LHCN-M2 (cell line): ENCODE results near the gene HPS1. TPM values are rescaled to one million over a fixed set of nuclear protein-coding genes. Genes with fewer than 3 reads are reported as not detected.

ENCODE experiments used
- DNase-seq: peaks from one replicate; pipeline ENCODE4 v3.0.0-alpha.2; 2012; ENCODE audit warnings: low read depth
- total RNA-seq: library from RNA; depleted of rRNA; stranded (reverse); fragments of >200 nt; gene quantifications from 2 replicates; pipeline ENCODE4 v1.2.3, GENCODE V29; 2014

The HPS1 gene
- total RNA-seq, 1 experiment from 2014 or later, result 46.0 TPM

DNA sequence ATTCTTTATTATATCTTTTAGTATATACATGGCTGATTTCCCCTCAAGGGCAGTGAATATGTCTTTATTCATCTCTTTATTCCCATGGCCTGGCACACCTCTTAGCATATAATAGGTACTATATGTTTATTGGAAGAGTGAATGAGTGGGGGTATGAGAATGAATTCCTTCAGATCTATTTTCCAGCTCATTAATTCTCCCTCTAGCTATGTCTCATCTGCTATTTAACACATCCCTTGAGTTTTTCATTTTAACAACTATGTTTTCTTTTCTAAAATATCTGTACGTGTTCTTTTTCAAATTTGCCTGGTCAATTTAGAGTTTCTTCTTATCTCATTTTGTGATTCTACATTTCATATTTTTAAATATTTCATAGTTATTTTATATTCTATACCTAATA lies 14.4 kb downstream of the HPS1 start:
- DNase-seq, result no peak

DNA sequence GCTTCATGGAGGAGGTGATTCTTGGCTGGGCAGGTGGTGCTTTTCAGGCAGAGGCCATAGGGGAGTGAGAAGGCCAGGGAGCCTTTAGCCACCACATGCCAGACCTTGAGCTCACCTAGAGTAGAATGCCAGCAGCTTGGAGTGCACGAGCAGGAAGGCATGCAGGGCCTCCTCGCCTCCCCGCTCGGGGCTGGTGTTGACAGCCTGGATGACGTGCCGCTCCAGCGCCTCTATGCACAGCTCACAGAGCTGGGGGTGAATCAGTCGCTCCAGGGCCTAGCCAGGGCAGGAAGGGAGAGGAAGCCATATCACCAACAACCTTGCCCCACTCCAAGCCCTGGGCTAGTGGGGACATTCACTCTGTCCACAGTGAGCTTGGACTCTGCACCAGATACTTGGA lies 15.7 kb downstream of the HPS1 start:
- no peak for DNase-seq

DNA sequence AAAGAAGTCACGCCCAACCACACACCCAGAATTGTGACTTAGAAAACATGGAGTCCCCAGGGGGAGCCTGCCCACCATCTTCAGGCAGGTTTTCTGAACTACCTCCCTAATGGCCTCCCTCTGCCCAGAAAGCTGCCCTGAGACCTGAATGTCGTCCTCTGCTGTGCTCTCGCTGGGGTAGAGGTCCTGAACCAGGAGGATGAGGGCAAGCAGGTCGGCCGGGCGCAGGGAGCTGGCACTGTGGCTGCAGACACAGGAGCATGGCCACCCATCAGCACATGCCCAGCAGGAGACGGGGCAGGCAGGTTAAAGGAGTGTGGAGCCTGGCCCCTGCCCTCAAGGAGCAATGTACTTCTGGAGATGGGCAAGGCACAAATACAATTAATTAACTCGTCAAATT lies 16.3 kb downstream of the HPS1 start:
- DNase-seq, result no peak

DNA sequence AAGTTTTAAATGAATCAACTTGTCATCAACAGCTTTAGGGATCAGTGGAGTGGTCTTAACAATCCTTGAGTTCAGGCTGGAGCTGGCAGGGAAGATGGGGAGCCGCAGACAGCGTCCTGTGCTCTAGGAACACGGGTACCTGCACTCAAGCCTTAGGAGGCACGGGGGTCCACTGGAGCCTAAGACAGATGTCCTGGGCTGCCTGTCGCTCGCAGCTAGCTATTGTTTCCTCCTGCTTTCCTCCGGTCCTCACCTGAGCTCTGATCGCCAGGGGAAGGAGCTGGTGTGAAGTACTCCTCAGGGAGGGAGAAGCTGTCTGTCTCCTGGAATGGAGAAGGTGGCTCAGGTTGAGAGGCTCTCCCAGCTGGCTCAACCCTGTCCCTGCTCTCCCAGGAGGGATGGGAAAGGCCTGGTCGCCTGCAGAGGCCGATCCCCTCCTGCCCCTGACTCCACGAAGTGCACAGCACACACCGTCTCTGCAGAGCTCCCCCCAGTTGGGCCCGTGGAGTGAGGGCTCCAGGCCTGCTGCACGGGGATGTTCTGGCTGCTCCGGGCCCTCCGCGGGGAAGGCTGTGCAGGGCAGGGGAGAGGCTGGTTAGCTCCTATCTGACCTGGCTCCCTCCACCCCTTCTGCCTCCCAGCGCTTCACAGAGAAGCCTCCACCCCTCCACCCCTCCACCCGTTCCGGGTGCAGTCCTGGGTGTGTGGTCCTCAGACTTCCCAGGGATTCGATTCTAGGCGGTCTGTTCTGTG lies 17.2 kb downstream of the HPS1 start:
- no peak for DNase-seq

DNA sequence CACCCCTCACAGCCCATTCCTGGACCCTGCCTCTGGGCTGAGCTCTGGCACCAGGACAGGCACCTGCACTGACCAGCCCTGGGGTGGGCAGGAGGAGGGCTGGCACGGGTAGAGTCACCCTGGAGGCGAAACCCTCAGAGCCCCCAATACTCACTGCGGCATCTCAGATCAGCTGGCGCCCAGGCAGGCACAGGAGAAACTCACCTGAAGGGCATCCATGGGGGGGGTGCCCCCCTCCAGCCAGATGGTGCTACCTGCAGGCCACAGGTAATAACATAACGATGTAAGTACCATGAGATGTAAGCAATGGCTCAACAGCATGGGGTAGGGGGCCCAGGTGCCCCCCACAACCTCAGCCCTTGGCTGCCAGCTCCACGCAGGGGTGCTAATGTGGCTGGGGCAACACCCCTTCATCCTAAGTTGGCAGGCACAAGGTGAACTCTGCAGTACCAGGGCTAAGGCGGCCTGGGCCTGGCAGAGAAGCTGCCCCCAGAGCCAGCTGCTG lies 19.7 kb downstream of the HPS1 start:
- no peak for DNase-seq

DNA sequence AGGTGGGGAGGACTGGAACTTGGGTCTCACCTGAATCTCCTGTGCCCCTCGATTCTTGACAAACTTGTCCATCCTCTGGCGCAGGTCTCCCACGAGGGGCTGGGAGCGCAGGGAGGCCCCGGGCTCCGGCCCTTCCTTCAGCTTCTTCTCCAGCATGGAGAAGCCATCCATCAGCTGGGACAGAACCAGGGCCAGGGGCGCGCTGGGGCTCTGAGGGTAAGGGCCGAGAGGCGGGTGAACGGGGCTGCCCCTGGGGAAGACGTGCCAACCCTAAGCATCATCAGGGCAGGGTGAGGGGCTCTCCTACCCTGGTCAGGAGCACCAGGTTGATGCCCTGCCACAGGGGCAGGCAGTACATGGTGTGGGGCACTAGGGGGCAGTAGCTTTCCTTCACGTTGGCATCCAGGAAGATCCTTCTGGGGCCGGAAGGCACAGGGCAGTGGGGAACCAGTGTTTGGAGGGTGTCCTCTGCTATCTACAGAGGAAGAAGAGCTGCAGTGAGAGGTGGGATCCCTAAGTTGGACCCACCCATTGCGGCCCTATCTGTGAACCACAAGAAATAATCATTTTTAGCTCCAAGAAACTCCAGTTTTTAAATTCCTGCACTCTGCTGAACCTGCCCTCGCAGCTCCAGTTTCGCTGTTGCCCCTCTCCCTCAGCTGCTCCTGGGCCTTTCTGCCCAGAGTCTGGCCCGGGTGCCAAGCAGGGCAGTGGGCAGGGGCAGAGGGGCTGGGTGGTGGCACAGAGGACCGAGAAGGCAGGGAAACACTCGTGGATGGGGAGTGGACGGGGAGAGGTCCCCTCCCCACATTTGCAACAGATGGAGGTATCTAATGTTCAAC lies 21.0 kb downstream of the HPS1 start:
- DNase-seq, result peak; percentile 29

DNA sequence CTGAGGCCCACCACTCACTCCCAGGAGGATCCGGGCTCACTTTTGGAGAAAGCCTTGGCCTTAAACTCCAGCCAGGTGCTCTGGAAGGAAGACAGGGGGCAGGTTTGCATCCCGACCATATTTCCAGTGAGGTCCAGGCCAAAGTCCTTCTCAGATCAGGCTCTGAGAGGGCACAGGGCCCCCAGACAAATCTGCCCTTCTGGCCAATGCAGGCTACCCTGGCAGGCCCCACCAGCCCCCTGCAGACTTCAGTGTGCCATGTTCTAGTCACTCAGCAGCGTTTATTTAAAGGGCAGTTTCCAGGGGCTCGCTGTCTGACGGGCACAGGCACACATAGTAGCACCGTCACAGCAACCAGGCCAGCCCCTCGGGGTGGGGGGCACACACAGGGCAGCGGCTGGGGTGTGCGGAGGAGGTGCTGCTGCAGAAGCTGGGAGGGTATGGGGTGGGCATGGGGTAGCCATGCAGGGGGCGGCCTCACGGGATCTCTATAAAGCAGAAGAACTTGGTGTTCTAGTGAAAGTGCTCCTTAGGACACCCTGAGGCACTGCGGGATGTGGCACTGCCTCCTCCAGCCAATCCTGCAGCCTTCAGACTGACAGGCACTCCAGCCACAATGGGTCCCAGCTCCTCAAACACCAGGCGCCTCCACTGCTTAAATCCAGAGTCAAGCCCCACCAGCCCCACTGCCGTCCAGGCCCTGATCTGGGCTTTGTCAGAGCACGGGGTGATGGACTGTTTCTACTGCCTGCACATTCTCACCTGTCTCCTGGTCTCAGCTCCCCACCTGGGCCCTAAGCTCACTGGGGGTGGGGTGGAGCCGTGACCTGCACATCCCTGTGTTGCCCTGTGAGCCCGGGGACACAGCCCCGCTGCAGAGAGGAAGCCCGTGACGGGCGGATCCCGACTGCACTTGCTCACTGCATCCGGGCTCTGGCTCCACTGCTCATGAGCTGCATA lies 22.2 kb downstream of the HPS1 start:
- no peak for DNase-seq

DNA sequence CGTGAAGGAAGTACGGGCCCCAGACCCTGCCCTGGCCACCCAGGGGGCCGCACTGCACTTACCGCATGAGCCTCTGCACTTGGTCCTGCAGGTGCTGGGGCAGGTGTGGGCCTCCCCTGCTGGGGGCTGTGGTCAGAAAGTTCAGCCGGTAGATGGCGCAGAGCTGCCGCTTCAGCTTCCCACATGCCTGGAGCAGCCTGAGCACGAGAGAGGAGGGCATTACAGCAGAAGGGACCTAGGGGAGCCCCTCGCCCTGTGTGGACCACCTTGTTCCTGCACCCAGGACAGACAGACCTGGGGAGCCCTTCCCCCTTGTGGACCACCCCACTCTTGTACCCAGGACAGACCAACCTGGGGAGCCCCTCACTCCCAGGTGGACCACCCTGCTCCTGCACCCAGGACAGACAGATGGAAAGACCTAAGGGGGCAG lies 23.0 kb downstream of the HPS1 start:
- DNase-seq, result no peak

DNA sequence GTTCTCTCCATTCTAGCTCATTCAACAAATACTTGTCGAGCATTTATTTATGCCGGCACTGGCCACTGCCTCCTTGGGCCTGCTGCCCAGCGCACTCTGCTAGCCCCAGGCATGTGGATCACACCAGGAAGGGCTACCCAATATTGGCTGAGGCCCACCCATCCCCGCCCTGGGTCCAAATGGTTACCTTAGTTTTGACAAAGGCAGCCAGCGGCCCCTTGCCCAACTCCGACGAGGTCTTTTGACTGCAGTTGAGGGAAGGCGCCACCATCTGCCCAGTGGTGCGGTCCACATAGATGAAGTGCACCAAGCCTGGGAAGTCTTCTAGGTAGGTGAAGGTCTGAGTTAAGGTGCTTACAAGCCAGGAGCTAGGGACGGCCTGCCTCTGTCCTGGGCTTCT lies 24.6 kb downstream of the HPS1 start:
- DNase-seq, result no peak

DNA sequence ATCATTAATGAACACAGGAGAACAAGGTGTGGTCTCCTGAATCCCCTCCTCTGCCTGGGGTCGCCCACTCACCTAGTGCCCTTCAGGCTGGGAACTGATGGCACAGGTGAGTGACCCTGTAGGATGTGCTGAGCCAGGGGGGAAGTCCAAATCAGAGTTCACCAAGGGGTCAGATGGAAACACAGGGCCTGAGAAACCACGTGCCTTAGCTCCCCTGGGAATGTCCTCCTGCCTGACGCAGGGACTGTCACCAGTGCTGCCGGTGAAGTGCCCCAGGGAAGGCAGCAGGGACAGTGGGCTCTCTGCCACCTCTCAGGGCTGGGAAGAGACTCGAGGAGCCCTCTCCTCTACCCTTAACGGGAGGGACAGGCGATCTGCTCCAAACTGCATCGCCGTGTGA lies 25.9 kb downstream of the HPS1 start:
- no peak for DNase-seq

DNA sequence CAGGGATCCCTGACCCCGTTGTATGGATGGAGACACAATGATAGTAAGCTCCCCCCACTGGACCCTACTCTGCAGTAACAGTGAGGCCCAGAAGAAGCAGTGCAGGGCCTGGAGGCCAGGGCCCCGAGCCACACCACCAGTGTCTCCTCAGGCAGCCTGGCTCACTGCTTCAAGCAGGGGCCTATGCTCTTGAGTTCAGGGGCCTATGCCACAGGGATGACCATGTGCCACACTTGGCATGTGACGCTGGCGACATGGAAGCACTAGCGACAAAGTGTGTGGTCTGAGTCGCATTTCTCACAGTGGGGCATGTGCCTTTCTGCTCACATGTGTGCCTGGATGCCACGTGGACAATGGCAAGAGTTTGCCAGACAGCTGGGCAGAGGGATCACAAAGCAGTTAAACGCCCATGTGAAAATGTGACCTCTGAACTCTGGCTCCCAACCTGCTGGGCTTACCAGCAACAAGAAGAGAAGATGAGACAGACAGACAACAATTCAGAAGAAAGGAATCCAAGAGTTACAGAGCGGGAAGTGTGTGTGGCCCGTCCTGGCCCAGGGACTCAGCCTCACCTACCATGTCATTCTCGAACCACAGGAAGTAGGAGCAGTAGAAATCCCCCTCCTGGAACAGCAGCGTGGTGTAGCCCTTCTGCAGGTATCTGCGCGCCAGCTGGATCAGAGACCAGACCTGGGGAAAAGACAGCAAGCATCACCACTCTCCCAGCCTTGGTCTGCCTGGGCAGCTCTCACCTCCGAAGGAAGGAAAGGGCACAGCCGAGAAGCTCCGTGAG lies 27.1 kb downstream of the HPS1 start:
- no peak for DNase-seq

DNA sequence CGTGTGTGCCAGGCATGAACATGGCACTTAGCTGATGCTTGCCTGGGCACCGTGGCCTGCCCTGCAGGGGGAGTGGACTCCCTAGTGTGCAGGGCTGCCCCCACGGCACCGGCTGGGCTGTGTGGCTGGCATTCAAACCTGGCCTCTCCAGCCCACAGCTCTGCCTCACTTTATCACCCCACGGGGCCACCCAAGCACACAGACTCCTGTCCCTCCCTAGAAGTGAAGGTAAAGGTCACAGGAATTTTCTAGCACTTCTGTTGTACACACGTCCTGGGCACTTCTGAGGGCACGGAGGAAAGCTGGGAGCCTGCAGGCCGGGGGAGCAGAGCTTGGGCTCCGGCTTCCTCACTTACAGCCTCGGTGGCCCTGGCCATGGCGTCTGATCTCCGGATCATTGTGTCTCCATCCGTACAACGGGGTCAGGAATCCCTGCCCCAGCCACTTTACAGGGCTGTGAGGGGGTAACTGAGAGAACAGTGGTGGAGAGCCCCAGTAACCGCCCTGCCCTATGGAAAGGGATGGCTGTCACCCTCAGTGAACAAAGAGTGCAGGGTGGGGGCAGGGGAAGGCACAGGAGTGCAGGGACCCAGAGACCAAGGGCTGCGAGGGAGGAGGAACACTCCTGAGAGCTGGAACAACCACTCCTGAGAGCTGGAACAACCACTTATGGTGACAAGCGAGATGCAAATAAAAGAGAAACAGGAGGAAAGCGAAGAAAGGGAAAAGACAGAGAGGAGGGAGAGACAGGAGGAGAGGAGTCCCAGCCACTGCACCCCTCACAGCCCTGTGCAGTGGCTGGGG lies 27.9 kb downstream of the HPS1 start:
- DNase-seq, result no peak

DNA sequence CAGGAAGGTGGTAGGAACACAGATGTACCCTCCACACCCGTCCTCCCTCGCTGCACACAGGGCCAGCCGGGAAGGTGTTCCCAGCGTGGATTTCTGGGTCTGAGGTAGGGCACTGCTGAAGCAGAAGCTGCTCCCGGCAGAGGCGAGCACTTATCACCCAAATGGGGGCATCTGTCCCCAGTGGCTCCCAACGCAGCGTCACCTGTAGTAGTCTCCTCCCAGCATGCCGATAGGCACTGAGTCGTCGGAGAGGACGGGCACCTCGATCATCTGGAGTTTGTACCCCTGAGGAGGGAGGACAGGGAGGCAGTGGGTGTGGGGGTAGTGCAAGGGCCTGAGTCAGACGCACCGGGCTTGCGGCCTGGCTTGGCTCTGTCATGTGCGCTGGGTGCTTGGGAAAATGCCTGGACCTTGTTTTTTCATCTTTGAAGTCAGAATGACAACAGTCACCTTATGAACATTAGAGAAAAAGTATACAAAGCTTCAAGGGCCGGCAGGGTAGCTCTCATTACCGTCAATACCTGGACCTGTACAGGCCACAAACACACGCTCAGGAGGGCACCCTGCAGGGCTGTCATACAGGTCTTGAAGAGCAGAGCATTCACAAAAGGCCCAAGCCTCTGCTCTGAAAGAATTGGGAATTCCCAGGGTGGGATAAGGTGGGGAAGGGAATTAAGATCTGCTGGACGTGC lies 28.6 kb downstream of the HPS1 start:
- no peak for DNase-seq

DNA sequence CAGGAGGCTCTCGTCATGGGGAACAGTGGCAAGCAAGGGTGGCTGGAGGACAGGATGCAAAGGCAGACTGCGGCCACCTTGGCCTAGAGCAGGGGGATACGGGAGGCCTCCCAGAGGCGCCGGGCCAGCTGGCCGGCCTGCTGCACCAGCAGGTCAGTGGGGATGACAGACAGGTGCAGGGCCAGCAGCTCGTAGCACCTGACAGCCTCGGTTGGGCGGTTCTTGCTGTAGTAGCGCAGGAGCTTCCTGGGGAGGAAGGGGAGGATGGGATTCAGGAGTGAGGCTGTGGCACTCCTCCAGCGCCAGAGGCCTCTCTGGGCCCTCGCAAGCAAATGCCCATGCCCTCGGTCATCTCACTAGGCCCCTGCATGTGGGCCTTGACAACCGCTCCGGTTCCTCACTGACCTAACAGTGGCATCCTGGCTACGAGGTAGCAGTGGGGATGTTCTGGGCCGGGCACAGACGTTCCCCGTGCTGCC lies 29.2 kb downstream of the HPS1 start:
- DNase-seq, result no peak

DNA sequence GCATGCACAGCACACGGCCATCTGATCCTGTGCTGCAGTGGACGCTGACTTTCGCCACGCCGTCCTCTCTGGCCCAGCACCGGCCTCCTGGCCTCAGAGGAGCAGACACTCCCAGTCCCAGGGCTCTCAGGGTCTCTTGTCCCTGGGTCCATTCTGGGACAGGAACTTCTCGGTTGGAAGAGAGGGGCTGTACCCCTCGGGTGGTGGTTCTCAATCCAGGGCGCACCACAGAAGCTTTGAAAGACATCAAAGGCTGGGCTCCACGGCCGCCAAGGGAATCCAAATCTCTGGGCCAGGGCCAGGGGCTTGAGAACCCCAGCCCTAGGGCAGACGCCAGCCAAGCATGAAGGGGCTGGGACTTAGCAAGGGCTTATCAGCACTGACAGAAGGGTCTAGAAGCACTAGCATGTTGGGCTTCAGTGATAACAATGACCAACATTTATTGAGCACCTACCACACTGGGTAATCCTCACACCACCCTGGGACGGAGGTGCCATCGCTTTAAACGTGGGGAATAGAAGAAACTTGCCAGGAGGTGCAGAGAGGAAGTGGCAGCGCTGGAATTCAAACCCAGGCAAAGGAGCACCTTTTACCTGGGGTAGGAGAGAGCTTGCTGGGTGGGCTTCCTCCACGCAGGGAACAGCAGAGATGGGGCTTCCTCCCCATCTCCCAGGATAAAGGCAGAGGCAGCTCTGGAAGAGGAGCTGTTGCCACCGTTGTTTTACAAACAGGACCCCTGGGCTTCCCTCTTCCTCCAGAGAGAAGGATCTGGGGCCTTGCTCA lies 29.9 kb downstream of the HPS1 start:
- DNase-seq, result no peak

DNA sequence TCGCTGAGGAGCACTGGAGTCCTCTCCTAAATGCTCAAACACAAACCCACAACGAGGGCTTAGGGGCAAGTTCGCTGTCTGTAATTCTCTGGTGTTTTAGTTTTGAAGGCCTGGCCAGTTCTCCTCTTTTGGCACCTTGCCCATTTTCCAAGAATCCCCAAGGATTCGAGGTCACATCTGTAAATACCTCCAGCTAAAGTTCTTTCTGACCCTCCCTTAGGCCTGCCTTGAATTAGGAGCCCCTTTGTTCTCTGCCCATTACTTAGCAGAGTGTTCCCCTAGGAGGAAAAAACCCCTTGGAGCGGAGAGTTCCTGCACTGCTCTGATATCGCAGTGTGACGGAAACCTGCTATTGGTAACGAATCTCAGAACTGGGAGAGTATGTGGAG lies 31.0 kb downstream of the HPS1 start:
- DNase-seq, result no peak

DNA sequence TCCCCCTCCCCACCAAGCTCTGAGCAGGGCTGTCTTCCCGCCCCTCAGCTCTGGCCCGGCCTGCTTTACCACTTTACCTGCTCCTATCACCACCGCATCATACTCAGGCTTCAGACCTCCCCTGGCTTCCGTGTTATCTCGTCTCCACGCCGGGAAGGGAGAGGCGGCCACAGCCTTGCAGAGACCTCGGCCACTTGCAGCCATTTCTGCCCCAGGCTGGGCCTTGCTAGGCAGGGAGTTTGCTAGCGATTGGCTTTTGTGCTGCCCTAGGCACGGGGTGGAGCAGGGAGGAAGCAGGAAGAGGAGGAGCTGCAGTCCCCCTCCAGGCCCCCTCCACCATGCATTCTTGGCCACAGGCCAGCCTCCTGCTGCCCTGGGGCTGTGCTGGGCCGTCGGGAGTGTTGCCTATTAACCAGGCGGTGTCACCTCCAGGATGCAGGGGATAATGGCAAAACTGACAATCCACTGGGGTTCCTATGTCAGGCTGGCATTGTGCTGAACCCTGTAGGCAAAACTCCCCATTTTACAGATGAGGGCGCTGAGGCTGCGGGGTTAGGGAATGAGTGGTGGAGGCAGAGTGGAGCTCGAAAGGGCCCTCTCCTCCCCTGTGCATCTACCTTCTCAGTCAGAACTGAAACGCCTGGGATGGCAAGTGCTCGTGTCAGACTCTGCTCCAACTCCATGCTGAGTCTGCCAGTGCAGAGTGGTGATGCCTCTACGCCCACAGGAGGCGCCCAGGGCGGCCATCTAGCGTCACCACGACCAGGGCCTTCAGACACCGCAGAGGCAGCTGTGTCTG lies 31.6 kb downstream of the HPS1 start, which contains the start of gene PYROXD2:
TSS of gene PYROXD2 (minus strand) at position 251 of the 799 bp plus-strand sequence. CDS start at position 204, 47 bp downstream.
- DNase-seq, result peak; percentile 87
